Caki2 (cell line): ENCODE results near the gene SRL. TPM values are rescaled to one million over a fixed set of nuclear protein-coding genes. Genes with fewer than 3 reads are reported as not detected.
A peak's percentile ranks its signal among the peaks of the same experiment; 100 is the strongest.
"Not testable (repeated sequence)": the region's sequence is repeated elsewhere in the genome, so short reads cannot be mapped to it uniquely, and the experiment has no call there.

Source experiments
- DNase-seq: peaks from one replicate; pipeline ENCODE4 v3.0.0-alpha.2; 2015; ENCODE audit warnings: low read depth
- in situ Hi-C: cut with HindIII; loops from 2 replicates; pipeline ENCODE4 v1.10.0; 2016; ENCODE audit warnings: low sequenced_read_pairs, low pct_unique_long_range_greater_than_20kb, mixed read lengths
- total RNA-seq: library from RNA; depleted of rRNA; stranded (reverse); fragments of >200 nt; shearing (Covaris generic); gene quantifications from 2 replicates; pipeline ENCODE4 v1.2.3, GENCODE V29; 2014; ENCODE audit warnings: low replicate concordance

Gene SRL
- total RNA-seq, 1 experiment from 2014 or later = not detected

DNA sequence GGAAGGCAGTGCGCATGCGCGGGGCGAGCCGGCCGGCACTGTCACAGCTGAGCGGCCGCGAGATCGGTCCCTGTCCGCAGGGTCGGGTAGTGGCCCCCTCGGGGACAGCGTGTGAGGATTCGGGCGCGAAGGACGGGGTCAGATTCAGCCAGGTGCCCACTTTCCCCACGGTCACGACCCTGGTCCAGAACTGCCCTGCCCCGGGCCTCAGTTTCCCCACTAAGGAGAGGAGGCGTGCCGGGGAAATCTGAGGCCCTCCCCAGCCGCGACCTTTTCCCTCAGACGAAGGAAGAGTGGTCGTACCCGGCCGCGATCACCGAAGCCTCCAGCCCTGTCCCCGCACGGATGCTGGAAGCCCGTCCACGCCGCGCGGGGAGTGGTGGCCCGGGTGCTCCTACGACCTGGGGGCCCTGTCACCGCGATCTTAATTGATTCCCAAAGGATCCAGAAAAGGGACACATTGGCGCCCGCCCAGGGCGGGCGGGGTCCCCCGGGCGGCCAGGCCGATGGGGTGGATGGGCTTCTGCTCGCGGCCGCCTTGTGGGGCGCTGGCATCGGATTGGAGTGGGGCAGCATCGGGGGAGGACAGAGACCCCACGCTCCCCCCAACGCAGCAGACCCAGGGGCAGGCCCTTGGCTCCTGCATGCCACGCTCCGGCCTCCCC, 57.7 kb downstream of the SRL start:
- in situ Hi-C loops = no loop called here
- DNase-seq = no peak

DNA sequence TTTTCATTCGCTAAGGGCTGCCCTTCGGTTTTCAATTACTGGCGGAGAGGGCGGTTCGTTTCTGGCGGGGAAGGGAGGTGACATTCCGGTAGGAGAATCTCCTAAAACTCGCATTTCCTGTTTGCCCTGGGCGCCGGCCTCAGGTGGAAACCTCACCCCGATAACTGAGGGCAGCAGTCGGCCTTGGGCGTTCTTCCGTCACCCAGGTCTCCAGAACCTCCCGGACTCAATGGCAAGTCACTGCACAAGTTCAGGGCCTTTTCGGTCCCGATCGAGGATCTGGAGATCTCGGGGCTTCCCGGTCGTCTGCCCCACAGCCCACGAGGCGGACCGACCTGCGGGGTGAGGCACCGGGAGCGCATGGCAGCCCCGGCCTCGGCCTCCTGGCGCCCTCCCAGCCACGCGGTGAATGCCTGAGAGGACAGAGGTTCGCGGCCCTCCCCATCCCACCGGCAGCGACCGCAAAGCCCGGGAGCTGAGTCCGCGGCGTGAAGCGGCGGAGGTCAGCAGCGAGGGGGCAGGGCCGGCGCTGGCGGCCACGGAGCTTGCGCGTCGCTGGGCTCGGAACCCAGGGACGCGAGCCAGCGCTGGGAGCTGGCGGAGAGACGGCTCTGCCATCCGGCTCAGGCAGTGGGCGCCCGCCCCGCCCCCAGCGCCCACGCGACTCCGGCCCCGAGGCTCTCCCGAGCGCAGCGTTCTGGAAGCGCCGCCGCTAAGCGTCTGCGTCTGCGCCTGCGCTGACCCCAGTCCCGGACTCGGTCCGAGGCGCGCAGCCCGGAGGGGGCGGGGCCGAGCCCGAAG, 58.4 kb downstream of the SRL start:
- in situ Hi-C loops = no loop called here
- DNase-seq = peak; percentile 94

DNA sequence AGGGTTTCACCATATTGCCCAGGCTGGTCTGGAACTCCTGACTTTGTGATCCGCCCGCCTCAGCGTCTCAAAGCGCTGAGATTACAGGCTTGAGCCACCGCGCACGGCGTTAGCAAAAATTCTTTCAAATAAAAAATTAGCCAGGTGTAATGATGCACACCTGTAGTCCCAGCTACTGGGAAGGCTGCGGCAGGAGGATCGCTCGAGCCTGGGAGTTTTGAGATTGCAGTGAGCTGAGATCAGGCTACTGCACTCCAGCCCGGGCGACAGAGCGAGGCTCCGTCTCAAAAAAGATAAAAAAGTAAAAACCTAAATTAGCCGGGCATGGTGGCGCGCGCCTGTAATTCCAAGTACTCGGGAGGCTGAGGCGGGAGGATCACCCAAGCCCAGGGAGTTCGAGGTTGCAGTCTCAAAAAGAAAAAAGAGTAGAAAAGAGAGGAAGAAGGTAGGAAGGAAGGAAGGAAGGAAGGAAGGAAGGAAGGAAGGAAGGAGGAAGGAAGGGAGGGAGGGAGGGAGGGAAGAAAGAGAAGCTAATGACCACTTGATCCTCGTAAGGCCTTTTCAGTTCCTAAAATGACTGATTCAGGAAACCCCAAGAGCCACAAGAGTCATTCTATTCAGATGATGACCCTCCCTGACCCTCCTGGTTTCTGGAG, 59.2 kb downstream of the SRL start:
- no peak for DNase-seq
- in situ Hi-C loops = no loop called here

DNA sequence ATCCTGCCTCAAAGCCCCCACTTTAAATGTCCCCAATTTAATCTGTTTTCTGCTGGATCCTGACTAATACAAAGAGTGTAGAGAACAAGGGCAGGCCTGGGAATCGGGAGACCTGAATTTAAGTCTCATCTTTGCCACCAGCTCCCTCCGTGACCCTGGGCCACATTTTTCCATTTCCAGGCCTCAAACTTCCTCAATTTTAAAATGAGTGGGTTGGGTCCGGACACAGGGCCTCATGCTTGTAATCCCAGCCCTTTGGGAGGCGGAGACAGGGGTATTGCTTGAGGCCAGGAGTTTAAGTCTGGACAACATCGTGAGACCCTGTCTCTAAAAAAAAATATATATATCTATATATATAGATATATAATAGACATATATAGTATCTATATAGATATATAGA, 61.4 kb downstream of the SRL start:
- in situ Hi-C loops = no loop called here

DNA sequence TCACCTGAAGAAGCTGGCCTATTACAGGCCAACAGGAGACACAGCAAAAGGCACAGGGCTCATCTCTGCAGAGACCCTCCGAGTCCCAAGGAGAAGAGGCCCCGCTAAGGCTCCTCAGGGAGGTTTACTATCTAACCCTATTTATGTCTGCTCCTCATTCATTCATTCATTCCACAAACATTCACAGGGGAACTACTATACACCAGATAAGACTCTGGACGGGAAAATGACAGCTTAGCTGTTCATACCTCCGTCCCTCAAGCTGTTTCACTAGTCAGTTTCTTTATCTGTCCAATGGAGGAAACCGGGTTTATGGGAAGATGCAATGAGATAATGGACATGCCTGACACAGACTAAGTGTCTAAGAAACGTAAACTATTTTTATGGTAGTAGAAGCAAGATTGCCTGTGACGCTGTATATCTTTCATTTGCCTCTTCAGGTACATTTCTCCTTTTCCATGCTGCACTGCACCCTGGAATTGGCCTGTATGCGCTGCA, 62.1 kb downstream of the SRL start:
- in situ Hi-C loops = no loop called here
- no peak for DNase-seq

More for the DNA sequence above, 61.4 kb downstream of the SRL start:
- DNase-seq = no peak

DNA sequence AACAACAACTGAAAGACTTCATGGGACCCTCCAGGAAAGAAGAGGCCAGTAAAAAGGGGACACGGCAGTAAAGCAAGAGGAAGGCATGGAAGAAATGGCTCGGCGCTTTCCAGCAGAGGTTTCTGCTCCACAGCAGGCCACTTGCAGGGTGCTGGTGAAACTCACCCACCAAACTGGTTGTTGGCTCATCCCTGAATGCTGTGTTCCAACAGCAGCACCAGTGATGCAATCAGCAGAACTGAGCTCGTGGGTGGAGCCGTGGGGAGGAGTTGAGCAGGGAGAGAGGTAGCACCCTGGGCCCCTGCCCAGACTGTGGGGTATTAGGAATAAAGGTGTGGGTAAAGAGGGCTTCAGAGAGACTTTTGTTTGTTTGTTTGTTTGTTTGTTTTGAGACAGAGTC, 62.9 kb downstream of the SRL start:
- no peak for DNase-seq
- in situ Hi-C loops = no loop called here

DNA sequence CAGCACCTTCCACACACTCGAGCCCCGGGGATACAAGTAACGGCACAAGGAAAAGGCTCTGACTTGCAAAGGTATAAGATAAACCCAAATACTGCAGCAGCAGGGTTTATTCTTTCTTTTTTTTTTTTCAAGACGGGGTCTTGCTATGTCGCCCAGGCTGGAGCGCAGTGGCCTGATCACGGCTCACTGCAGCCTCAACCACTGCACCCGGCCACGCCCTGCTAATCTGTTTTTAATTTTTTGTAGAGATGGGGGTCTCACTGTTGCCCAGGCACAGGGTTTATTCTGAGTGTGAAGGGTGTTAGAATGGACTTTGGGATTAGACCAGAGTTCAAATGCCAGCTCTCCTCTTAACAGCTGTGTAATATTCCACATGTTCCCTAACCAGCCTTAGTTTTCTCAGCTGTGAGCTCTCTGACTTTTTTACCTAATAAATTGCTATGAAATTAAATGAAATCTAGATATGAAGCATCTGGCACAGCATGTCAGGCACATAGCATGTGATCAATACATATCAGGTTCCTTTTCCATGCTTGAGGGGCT, 63.3 kb downstream of the SRL start:
- no peak for DNase-seq
- in situ Hi-C loops = no loop called here

DNA sequence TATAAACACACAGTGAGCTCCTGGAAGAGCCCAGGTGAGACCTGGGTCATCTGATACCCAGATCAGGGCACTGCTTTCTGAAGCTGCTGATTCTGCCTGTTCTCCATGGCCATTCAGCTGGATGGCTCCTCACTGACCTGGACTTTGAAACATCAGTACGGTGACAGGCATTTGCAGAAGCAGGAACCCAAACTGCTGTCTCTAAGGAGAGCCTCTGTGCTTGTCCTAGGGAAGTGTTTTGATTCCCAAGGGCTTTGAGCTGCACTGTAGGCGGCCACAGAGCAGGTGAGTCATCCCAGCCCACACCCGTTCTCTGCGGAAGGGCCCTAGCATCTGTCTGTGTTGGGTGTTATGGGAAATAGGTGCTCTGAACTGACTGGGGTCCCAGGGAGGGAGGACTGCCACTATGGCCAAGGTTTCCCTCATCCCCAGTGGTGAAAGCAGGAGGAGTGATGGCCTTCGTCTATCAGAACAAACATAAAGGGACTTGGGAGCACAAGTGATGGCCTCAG, 64.9 kb downstream of the SRL start:
- peak; percentile 65 for DNase-seq
- in situ Hi-C loops = no loop called here

DNA sequence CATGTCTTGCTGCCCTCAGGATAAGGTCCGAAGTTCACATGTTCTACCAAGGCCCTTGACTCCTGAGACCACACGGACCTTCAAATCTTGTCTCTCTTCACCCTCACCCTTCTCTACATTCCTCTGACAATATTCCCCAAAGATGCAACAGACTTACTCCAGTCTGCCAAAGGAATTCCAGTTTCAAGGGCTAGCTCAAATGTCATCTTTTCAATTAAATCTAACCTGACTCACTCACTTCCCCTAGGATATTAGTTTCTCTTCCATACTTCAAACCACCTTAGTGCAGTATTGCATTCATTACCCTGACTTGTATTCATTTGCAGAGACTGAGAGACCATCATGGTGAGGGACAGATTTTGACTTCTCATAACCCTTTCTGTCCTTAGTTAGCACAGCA, 66.0 kb downstream of the SRL start:
- DNase-seq = no peak
- in situ Hi-C loops = no loop called here

DNA sequence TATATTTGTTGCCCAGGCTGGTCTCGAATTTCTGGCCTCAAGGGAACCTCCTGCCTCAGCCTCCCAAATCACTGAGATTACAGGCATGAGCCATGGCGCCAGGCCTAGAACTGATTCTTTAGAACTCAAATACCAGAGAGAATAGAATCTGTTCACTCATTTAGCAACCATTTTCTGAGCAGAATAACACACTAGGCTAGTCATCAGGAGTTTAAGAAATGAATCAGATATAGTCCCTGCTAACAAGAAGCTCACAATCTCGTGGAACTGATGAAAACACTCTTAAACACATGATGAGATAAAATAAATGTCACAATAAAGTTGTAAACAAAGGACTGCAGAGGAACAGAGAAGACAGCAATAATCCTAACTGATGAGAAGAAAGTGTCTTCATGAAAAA, 69.8 kb downstream of the SRL start:
- in situ Hi-C loops = no loop called here
- DNase-seq = no peak

DNA sequence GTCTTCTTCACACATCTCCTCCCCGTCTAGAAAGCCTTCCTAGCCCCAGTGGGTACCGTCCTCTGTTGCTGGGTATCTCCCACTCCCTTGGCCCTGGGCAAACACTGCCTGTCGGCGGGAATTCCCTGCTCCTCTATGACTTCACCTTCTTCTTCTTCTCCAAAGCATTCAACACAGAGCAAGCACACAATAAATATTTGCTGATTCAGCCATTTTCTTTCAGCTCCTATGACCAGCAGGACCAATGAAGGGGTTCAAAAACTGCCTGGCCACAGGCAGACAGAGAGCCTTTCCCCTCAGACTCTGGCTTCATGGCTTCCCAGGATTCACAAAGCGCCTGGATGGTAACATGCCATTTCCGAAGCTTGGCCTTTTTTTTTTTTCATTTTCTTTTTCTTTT, 72.5 kb downstream of the SRL start:
- DNase-seq = no peak
- in situ Hi-C loops = no loop called here

DNA sequence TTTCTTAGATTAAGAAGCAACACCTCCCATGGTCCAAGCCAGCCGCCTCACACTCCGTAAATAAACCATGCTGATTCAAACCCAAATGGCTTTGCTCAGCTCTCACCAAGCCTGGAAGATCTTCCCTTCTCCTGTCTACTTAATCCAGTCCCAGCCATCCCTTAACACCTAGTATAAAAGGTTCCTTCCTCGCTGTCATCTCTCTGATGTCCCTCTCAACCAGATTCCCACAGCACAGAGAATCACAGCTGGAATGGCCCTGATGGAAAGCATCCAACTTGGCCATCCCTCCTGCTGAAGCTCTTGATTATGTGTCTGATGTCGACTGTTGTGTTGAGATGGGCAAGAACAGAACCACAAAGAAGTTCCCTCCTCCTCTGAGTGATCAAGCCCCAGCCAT, 75.1 kb downstream of the SRL start:
- no peak for DNase-seq
- in situ Hi-C loops = no loop called here

DNA sequence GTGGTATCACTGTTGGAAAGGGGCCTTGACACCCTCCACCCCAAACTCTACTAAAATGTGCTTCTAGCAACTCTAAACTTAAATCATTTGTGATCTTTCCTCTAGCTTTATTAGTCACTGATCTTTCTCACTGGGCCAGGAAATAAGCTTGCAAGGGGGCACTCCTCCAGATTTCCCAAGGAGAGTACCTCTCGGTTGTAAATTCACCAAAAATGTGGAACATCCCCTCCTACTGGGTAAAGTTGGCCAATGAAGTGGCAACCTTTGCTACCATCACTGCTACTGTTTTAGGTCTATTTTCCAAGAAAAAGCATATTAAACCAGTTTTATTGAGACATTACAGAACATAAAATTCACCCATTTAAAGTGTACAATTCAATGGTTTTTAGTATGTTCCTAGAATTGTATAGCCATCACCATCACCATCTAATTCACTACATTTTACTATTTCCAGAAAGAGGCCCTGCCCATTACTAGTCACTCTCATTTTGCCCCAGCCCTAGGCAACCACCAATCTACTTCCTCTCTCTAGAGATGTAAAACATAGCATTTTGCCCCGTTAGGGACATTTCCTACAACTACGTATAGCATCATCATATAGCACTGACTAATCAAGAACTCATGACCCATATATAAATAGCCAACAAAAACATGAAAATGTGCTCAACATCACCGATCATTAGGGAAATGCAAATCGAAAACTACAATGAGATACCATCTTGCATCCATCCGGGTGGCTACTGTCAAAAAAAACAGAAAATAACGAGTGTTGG, 81.0 kb downstream of the SRL start:
- no peak for DNase-seq
- in situ Hi-C loops = no loop called here

DNA sequence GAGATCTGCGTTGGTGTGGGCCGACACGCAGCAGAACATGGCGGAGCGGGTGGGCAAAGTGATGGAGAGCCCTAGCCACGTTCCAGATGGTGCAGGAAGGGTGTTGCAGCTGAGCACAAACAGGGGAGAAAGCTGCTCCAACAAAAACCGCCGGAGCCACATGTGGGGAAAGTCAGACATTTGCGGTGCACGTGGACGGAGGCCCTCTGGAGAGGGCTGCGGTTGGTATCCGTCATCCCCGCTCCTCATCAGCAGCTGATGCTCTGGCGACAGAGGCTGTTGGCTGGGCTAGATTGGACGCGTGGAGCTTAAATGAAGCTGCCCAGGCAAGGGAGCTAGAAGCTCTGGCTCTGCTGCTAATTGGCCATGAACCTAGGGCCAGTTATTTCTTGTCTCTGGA, 82.2 kb downstream of the SRL start:
- no peak for DNase-seq
- in situ Hi-C loops = no loop called here

DNA sequence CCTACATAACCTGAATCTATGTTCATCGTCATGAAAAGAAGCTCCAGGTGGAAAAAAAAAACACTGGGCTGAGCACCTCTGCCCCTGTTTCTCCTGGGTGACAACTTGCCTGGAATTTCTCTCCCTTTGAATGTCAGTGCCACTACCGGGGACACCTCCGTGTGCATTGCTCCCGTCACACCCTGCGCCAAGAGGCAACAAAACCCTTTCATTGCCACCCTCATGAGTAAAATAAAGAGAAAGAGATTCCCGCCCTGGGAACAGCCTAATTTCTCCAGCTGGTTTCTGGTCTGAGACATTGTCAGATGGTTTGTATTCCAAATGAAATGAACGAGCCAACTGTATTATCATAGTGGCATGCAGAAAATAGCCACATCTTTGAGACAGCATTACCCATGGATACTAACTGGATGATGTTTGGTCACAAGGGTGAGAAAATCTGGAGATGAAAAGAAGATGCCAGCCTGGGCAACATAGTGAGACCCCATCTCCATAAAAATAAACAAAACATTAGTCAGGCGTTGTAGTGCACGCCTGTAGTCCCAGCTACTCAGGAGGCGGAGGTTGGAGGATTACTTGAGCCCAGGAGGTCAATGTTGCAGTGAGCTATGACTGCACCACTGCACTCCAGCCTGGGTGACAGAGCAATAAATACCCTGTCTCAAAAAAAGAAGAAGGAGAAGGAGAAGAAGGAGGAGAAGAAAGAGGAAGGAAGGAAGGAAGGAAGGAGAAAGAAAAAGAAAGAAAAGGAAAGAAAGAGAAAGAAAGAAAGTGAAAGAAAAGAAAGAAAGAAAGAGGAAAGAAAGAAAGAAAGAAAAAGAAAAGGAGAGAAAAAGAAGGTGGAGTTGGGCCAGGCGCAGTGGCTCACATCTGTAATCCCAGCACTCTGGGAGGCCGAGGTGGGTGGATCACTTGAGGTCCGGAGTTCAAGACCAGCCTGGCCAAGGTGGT, 83.5 kb downstream of the SRL start:
- DNase-seq = no peak
- in situ Hi-C loops = no loop called here

DNA sequence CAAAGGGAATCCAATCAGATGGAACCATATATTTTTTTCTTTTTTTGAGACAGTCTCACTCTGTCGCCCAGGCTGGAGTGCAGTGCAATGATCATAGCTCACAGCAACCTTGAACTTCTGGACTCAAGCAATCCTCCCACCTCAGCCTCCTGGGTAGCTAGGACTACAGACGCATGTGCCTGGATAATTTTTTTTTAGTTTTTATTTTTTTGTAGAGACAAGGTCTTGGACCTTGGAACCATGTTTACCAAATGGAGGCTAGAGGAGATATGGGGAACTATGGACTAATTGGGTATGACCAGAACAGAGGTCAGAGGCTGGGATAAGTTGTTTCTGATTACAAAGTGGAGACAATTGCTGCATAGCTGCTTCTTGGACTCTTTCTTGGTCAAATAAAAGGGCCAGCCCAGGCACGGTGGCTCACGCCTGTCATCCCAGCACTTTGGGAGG, 84.5 kb downstream of the SRL start:
- in situ Hi-C loops = no loop called here

DNA sequence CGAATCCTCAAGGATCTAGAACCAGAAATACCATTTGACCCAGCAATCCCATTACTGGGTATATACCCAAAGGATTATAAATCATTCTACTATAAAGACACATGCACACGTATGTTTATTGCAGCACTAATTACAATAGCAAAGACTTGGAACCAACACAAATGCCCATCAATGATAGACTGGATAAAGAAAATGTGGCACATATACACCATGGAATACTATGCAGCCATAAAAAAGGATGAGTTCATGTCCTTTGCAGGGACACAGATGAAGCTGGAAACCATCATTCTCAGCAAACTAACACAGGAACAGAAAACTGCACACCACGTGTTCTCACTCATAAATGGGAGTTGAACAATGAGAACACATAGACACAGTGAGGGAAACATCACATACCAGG, 85.4 kb downstream of the SRL start:
- DNase-seq, in situ Hi-C loops: not testable (repeated sequence)

More for the DNA sequence above, 84.5 kb downstream of the SRL start:
- DNase-seq = no peak
